ENCODE results near the gene OR52B2.

- TF ChIP-seq, protein P1, sequence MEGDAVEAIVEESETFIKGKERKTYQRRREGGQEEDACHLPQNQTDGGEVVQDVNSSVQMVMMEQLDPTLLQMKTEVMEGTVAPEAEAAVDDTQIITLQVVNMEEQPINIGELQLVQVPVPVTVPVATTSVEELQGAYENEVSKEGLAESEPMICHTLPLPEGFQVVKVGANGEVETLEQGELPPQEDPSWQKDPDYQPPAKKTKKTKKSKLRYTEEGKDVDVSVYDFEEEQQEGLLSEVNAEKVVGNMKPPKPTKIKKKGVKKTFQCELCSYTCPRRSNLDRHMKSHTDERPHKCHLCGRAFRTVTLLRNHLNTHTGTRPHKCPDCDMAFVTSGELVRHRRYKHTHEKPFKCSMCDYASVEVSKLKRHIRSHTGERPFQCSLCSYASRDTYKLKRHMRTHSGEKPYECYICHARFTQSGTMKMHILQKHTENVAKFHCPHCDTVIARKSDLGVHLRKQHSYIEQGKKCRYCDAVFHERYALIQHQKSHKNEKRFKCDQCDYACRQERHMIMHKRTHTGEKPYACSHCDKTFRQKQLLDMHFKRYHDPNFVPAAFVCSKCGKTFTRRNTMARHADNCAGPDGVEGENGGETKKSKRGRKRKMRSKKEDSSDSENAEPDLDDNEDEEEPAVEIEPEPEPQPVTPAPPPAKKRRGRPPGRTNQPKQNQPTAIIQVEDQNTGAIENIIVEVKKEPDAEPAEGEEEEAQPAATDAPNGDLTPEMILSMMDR (IDR thresholded peaks at IDR 0.05; ENCODE audit: borderline replicate concordance, extremely low read depth, low read length, poor library complexity, severe bottlenecking) = no peak
- no peak for TF ChIP-seq EZH2 (IDR thresholded peaks at IDR 0.05; ENCODE audit: borderline replicate concordance, low read depth, low read length, severe bottlenecking)
Measured at GRCh38 chr11:6217722-6218121, 47.6 kb upstream of the OR52B2 start.

Measured in DND-41 (cell line).